GM21529 (cell line): Measurements from ENCODE around the gene NTN5.

ENCODE experiments used
- ATAC-seq: cut with Tn5 transposase; IDR thresholded peaks from one replicate; pipeline ENCODE4 v1.9.1; 2021; ENCODE audit not compliant: unreplicated experiment

The NTN5 gene

DNA sequence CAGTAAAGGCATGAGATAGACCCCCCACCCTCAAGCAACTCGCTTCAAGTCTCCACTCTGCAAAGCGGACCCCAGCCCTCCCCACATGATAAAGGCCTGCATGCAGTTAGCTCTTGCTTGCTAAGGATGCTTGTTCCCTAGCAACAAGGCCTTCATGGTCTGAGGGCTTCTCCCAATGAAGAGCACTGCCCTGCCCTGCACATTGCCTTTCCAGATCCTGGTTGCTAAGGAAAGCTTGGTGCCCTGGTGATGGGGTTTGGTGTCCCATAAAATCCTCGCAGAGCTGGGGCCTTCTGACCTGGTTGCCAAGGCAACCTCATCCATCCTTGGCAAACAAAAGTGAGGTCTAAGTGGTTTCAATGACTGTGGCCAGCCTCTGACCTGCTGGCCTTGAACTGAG, 41.6 kb downstream of the NTN5 start:
- no peak for ATAC-seq

GRCh38 chr19:48630296-48631063, 42.3 kb downstream of the NTN5 start:
- ATAC-seq, result no peak

DNA sequence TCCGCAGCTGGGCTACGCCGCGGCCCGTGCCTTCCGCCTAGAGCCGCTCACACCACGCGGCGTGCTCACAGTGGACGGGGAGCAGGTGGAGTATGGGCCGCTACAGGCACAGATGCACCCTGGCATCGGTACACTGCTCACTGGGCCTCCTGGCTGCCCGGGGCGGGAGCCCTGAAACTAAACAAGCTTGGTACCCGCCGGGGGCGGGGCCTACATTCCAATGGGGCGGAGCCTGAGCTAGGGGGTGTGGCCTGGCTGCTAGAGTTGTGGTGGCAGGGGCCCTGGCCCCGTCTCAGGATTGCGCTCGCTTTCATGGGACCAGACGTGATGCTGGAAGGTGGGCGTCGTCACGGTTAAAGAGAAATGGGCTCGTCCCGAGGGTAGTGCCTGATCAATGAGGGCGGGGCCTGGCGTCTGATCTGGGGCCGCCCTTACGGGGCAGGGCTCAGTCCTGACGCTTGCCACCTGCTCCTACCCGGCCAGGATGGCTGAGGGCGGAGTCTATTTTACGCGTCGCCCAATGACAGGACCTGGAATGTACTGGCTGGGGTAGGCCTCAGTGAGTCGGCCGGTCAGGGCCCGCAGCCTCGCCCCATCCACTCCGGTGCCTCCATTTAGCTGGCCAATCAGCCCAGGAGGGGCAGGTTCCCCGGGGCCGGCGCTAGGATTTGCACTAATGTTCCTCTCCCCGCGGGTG, 43.1 kb downstream of the NTN5 start:
- ATAC-seq, result no peak

DNA sequence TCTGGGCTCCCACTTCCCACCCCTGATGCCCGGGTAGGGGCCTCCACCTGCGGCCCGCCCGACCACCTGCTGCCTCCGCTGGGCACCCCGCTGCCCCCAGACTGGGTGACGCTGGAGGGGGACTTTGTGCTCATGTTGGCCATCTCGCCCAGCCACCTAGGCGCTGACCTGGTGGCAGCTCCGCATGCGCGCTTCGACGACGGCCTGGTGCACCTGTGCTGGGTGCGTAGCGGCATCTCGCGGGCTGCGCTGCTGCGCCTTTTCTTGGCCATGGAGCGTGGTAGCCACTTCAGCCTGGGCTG, 43.6 kb downstream of the NTN5 start:
- ATAC-seq, result no peak

DNA sequence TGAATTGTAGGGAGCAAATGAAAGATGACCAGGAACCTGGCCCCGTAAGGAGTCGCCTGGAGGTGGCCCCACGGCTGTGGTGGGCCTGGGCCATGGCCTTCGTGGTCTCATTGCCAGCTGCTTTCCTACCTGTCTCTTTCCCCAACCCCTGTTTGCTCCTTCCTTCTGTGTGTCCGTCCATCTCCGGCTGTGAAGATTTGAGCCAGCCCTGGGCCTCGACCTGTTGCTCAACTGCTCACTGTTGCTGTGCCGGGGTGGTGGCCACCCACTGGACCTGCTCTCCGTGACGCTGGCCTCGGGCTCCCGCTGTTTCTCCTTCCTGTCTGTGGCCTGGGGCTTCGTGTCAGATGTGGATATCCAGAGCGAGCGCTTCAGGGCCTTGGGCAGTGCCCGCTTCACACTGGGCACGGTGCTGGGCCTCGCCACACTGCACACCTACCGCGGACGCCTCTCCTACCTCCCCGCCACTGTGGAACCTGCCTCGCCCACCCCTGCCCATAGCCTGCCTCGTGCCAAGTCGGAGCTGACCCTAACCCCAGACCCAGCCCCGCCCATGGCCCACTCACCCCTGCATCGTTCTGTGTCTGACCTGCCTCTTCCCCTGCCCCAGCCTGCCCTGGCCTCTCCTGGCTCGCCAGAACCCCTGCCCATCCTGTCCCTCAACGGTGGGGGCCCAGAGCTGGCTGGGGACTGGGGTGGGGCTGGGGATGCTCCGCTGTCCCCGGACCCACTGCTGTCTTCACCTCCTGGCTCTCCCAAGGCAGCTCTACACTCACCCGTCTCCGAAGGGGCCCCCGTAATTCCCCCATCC, 44.1 kb downstream of the NTN5 start:
- no peak for ATAC-seq

DNA sequence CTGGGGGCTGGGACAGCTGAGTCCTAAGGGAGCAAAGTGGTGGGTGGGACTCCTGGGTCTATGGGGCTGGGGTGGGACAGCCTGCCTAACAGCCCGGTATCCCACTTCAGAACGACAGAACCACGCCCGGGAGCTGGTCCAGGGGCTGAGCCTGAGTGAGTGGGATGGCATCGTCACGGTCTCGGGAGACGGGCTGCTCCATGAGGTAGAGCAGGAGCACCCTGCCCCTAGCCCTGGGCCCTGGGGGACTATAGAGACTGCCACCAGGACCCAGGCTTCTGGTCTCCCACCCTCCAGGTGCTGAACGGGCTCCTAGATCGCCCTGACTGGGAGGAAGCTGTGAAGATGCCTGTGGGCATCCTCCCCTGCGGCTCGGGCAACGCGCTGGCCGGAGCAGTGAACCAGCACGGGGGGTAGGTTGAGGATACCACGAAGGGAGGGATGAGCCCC, 44.9 kb downstream of the NTN5 start:
- no peak for ATAC-seq

GRCh38 chr19:48627201-48627864, 45.5 kb downstream of the NTN5 start:
- no peak for ATAC-seq

DNA sequence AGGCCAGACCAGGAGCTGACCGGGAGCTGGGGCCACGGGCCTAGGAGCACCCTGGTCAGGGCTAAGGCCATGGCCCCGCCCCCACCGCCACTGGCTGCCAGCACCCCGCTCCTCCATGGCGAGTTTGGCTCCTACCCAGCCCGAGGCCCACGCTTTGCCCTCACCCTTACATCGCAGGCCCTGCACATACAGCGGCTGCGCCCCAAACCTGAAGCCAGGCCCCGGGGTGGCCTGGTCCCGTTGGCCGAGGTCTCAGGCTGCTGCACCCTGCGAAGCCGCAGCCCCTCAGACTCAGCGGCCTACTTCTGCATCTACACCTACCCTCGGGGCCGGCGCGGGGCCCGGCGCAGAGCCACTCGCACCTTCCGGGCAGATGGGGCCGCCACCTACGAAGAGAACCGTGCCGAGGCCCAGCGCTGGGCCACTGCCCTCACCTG, 46.9 kb downstream of the NTN5 start:
- no peak for ATAC-seq

- ATAC-seq, result no peak
These were observed 47.8 kb downstream of the NTN5 start for GRCh38 chr19:48624791-48625723.

DNA sequence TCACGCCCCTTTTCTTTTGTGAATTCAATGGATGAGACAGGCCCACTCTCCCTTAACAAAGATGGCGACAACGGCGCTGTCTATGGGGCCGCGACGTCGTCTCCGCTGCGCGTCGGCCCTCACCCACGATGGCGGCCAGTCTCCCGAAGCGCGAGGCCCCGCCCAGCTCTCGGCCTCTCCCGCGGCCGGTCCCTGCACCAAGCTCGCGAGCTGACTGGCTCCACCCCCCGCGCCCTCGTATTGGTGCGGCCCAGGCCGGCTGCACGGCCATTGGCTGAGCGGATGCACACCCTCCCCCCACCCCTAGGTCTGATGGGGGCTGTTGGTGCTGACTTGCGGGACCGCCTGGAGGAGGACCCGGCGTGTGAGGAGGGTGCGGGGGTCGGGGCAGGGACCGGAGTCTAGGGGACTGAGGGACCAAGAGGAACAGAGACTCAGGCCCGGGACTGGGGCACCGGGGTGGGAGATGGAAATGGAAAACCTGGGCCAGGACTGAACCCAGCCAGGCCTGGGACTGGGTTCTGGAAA, 48.7 kb downstream of the NTN5 start:
- ATAC-seq, result peak; percentile 68

DNA sequence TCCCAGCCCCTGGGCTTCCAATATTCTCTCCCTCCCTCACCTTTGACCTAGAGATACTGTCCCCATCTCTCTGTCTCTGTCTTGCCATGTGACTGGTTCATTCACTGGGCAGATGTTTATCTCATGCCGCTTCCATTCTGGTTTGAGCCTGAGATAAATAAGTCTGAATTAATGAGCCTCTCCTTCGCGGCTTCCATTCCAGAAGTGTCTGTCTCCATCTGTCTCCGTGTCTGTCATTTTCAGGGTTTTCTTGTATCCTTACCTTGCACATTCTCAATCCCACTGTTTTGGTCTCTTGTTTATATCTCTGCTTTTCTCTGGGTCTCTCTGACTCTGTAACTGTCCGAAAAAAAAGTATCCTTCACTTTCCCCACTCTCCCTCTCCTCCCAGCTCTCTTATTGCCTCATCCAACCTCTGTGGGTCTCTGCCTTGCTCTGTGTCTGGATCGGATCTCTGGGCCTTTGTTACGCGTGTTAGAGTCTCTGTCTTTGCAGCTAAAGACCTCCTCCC, 49.2 kb downstream of the NTN5 start:
- no peak for ATAC-seq

GRCh38 chr19:48619692-48620585, 52.9 kb downstream of the NTN5 start:
- ATAC-seq, result no peak

- peak; percentile 78 for ATAC-seq
These were observed 53.7 kb downstream of the NTN5 start, which contains the start of the genes RPL18 and SPHK2 for GRCh38 chr19:48618916-48619691. TSS of gene RPL18 (minus strand) at chr19:48619178. CDS start at chr19:48619143, 35 bp downstream. TSS of gene SPHK2 (plus strand) at chr19:48619506. CDS start at chr19:48620515, 1,009 bp downstream.

- no peak for ATAC-seq
These were observed 54.4 kb downstream of the NTN5 start for GRCh38 chr19:48618278-48618915.

DNA sequence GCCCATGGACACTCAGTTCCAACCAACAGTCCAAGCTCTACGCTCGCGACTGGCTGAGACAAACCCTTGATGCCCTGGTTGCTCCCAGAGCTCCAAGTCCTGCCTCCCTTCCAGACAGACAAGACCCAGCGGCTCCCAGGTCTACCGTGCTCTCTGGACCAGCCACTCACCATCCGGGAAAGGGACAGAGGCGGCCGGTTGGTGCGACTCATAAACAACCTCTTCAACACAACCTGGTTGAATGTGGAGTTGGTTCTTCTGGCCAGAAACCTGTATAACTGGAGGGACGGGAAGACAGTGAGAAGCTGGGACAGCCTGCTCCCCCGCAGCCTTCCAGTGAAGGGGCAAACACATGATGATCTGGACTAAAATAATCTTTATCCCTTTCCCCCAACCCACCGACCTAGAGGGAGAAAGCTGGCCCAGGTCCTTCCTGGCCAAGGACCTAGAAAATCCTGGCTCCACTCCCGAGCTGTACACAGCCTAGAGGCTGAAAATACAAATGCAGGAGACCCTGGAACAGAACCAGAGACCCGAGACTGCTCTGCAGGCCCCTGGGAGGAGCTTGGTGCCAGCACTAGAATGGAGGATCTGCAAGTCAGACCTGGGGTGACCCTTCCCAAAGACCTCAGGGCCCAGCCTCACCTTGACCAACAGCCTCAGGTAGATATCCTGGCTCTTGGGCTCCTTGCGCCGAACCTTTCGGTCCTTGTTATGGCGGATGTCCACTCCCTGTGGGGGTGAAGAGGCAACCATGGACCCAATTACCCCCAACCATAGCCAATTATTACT, 55.5 kb downstream of the NTN5 start:
- no peak for ATAC-seq

- ATAC-seq, result no peak
These were observed 56.2 kb downstream of the NTN5 start for GRCh38 chr19:48616491-48617056.
